Measurements from ENCODE around the gene FRMPD4.

FRMPD4 gene

GRCh38 chrX:12647230-12647629, 509.0 kb downstream of the FRMPD4 start:
- FAIRE-seq (no peak), DNase-seq (ENCODE audit: insufficient read length, low spot score) (no peak)
- TF ChIP-seq, protein P1, sequence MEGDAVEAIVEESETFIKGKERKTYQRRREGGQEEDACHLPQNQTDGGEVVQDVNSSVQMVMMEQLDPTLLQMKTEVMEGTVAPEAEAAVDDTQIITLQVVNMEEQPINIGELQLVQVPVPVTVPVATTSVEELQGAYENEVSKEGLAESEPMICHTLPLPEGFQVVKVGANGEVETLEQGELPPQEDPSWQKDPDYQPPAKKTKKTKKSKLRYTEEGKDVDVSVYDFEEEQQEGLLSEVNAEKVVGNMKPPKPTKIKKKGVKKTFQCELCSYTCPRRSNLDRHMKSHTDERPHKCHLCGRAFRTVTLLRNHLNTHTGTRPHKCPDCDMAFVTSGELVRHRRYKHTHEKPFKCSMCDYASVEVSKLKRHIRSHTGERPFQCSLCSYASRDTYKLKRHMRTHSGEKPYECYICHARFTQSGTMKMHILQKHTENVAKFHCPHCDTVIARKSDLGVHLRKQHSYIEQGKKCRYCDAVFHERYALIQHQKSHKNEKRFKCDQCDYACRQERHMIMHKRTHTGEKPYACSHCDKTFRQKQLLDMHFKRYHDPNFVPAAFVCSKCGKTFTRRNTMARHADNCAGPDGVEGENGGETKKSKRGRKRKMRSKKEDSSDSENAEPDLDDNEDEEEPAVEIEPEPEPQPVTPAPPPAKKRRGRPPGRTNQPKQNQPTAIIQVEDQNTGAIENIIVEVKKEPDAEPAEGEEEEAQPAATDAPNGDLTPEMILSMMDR (IDR thresholded peaks at IDR 0.05; ENCODE audit: insufficient read depth, missing control alignments): no peak

GRCh38 chrX:12648995-12649394, 510.7 kb downstream of the FRMPD4 start:
- no peak for DNase-seq (ENCODE audit: insufficient read length, low spot score)
- TF ChIP-seq, protein P1 (IDR thresholded peaks at IDR 0.05; ENCODE audit: insufficient read depth, missing control alignments): no peak
- FAIRE-seq: no peak

- TF ChIP-seq, protein P1 (IDR thresholded peaks at IDR 0.05; ENCODE audit: insufficient read depth, missing control alignments): no peak
- no peak for DNase-seq (ENCODE audit: insufficient read length, low spot score)
- no peak for FAIRE-seq
These were observed 519.2 kb downstream of the FRMPD4 start for GRCh38 chrX:12657433-12657832.

DNA sequence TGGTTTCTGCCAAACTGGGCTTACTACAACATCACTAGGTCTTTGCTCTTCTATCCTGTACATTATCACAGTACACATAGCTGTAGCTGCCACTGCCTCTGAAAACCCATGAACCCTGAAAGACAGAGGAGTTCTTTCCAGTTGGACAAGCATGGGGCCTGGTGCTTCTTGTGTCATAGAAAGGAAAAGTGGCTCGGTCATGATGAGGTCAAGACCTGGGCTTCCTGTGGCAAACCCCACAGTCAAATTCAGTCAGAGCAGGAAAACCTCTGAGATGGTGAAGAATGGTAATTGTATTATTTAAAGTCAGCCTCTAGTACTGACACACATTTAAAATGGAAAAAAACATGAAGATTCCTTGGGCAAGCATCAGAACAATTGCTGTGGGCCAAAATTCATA, 519.6 kb downstream of the FRMPD4 start:
- DNase-seq (ENCODE audit: insufficient read length, low spot score) (no peak), FAIRE-seq (no peak)
- TF ChIP-seq, protein P1 (IDR thresholded peaks at IDR 0.05; ENCODE audit: insufficient read depth, missing control alignments): no peak

DNA sequence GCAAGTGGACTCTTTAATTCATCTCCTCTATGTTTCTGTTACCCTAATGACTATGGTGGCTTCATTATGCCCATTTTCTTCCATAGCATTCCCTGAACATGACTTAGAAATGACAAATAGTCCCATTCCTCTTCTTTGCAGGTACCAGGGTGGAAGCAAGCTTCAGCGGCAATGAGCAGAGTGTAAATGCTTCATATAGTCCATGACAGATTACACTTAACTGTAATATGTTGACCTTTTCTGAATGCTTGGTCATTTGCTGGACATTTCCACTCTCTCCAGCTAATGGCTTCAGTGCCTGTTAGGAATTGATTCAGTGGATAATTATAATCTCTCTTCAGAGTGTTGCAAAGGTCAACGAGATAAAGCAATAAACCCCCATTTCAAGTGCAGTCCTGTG, 523.2 kb downstream of the FRMPD4 start:
- TF ChIP-seq, protein P1 (IDR thresholded peaks at IDR 0.05; ENCODE audit: insufficient read depth, missing control alignments): no peak
- DNase-seq (ENCODE audit: insufficient read length, low spot score) (no peak), FAIRE-seq (no peak)

GRCh38 chrX:12672367-12673106, 534.3 kb downstream of the FRMPD4 start:
- DNase-seq (ENCODE audit: insufficient read length, low spot score) (no peak), FAIRE-seq (no peak)
- TF ChIP-seq, protein P1 (IDR thresholded peaks at IDR 0.05; ENCODE audit: insufficient read depth, missing control alignments): no peak

DNA sequence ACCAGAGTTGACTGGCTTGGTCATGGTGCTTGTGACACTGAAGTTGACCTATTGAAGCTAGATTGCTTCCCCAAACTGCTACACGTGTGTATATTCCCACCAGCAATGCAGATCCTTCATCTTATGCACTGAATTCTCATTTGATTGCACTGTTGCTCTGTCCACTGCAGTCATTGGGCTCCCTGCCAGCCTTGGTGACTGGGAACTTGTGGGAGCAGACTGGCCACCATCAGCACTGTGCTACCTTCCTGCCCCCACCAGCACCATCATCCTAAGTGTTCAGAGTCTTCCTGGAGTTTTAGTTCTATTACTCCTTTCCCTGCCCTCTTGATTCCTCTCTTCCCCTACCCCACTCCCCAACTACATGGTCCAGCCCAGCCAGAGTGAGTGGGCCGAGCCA, 535.2 kb downstream of the FRMPD4 start:
- TF ChIP-seq, protein P1 (IDR thresholded peaks at IDR 0.05; ENCODE audit: insufficient read depth, missing control alignments): no peak
- DNase-seq (ENCODE audit: insufficient read length, low spot score) (no peak), FAIRE-seq (no peak)

Measured in D721Med (cell line).